SK-N-SH (cell line): ENCODE results near the gene HNRNPA1. TPM values are rescaled to one million over a fixed set of nuclear protein-coding genes. Genes with fewer than 3 reads are reported as not detected.

ENCODE experiments used
- CTCF ChIA-PET: fragments of 300-600, 350-600 bp; formaldehyde crosslinking; extraction: SDS; loops from one replicate; lab custom pipeline; 2021; lab: Yijun Ruan, JAX
- POLR2A ChIA-PET: fragments of 350-600 bp; sonication (Branson Sonifier 250); formaldehyde crosslinking; extraction: SDS; loops from one replicate; lab custom pipeline; 2020; ENCODE audit warnings: antibody characterized with exemption, inconsistent platforms; lab: Yijun Ruan, JAX
- DNase-seq: peaks from one replicate; pipeline ENCODE4 v3.0.0; 2012
- H2AFZ ChIP-seq: fragments of 200-600 bp; sonication (generic); 2 replicates; pipeline ENCODE4 v1.8.1; 2016; ENCODE audit warnings: antibody characterized with exemption, mild to moderate bottlenecking, low read depth
- H3F3A ChIP-seq: fragments of 200-600 bp; sonication (generic); replicated peaks from 2 replicates; pipeline ENCODE3; 2016; ENCODE audit warnings: antibody characterized with exemption, mild to moderate bottlenecking; ENCODE audit not compliant: insufficient read depth
- H3K27ac ChIP-seq, 2 experiments: fragments of 200-500 bp in 1 of 2; fragments of 200-600 bp in 1 of 2; sonication (Bioruptor generic) in 1 of 2; sonication (generic), shearing (Covaris generic) in 1 of 2; 2 replicates each; pipeline versions ENCODE4 v1.5.1 to v1.6.1; 2014 to 2016; ENCODE audit warnings: low read depth in 2 of 2, inconsistent platforms in 1 of 2, low read length in 1 of 2, mild to moderate bottlenecking in 1 of 2, mixed read lengths in 1 of 2
- H3K27me3 ChIP-seq: fragments of 200-600 bp; sonication (generic), shearing (Covaris generic); 2 replicates; pipeline ENCODE4 v1.6.1; 2016; ENCODE audit warnings: mixed run types; ENCODE audit not compliant: insufficient read depth
- H3K36me3 ChIP-seq, 2 experiments: fragments of 200-500 bp in 1 of 2; fragments of 200-600 bp in 1 of 2; sonication (Bioruptor generic) in 1 of 2; sonication (generic) in 1 of 2; replicated peaks in 1 of 2; 2 replicates each; pipeline versions ENCODE3 to v1.5.1; 2014 to 2016; ENCODE audit warnings: low read length in 1 of 2, mild to moderate bottlenecking in 1 of 2; ENCODE audit not compliant: insufficient read depth in 2 of 2, control insufficient read depth in 1 of 2
- H3K4me1 ChIP-seq, 2 experiments: fragments of 200-500 bp in 1 of 2; fragments of 200-600 bp in 1 of 2; sonication (Bioruptor generic) in 1 of 2; sonication (generic), shearing (Covaris generic) in 1 of 2; 2 replicates each; pipeline versions ENCODE4 v1.5.1 to v1.6.1; 2014 to 2016; ENCODE audit warnings: low read depth in 1 of 2, low read length in 1 of 2, mixed run types in 1 of 2; ENCODE audit not compliant: insufficient read depth in 2 of 2, control insufficient read depth in 1 of 2
- H3K4me2 ChIP-seq: fragments of 200-600 bp; sonication (generic), shearing (Covaris generic); 2 replicates; pipeline ENCODE4 v1.6.1; 2017; ENCODE audit warnings: mixed run types
- H3K4me3 ChIP-seq, 2 experiments: fragments of 200-500 bp in 1 of 2; fragments of 200-600 bp in 1 of 2; sonication (Bioruptor generic) in 1 of 2; sonication (generic), shearing (Covaris generic) in 1 of 2; 2 replicates each; pipeline versions ENCODE4 v1.5.1 to v1.8.1; 2014 to 2016; ENCODE audit warnings: low read depth in 2 of 2, inconsistent platforms in 1 of 2, low read length in 1 of 2, mild to moderate bottlenecking in 1 of 2, mixed read lengths in 1 of 2, moderate library complexity in 1 of 2
- H3K79me2 ChIP-seq: fragments of 200-600 bp; sonication (generic); 2 replicates; pipeline ENCODE4 v1.8.1; 2017; ENCODE audit warnings: mild to moderate bottlenecking; ENCODE audit not compliant: insufficient read depth
- H3K9ac ChIP-seq: fragments of 200-600 bp; sonication (generic); 2 replicates; pipeline ENCODE4 v1.6.1; 2017; ENCODE audit warnings: mixed run types
- H3K9me2 ChIP-seq: fragments of 200-600 bp; sonication (generic); 2 replicates; pipeline ENCODE4 v1.6.1; 2017; ENCODE audit warnings: mixed run types
- H3K9me3 ChIP-seq: fragments of 200-600 bp; sonication (generic); 2 replicates; pipeline ENCODE4 v1.6.1; 2017; ENCODE audit warnings: mixed run types, mild to moderate bottlenecking, moderate library complexity
- H4K20me1 ChIP-seq: fragments of 200-600 bp; sonication (generic); 2 replicates; pipeline ENCODE4 v1.6.1; 2017; ENCODE audit warnings: mild to moderate bottlenecking, mixed run types; ENCODE audit not compliant: insufficient read depth
- NFIC ChIP-seq: IDR thresholded peaks from 2 replicates; pipeline ENCODE4 v1.4.0; 2012; ENCODE audit warnings: borderline replicate concordance
- RAD21 ChIP-seq: IDR thresholded peaks from 2 replicates; pipeline ENCODE4 v1.6.1; 2012; ENCODE audit warnings: mild to moderate bottlenecking, low read length
- RFX5 ChIP-seq: IDR thresholded peaks from 2 replicates; pipeline ENCODE4 v1.6.1; 2012; ENCODE audit warnings: mild to moderate bottlenecking, improper control_type of control experiment, low read length
- RXRA ChIP-seq: IDR thresholded peaks from 2 replicates; pipeline ENCODE4 v1.4.0; 2012; ENCODE audit warnings: low read depth, mild to moderate bottlenecking, borderline replicate concordance
- SIN3A ChIP-seq: IDR thresholded peaks from 2 replicates; pipeline ENCODE4 v1.6.1; 2012; ENCODE audit warnings: low read depth, mild to moderate bottlenecking, low read length, moderate library complexity, borderline replicate concordance
- TEAD4 ChIP-seq: IDR thresholded peaks from 2 replicates; pipeline ENCODE4 v1.4.0; 2012; ENCODE audit warnings: mild to moderate bottlenecking, borderline replicate concordance; ENCODE audit not compliant: insufficient read depth
- YY1 ChIP-seq: IDR thresholded peaks from 2 replicates; pipeline ENCODE4 v1.4.0; 2012; ENCODE audit warnings: low read depth, mild to moderate bottlenecking
- WGBS: methylation state at CpG from one replicate; pipeline ENCODE4 v1.1.6; 2017; ENCODE audit warnings: low lambda C conversion rate; 5-methylcytosine and 5-hydroxymethylcytosine counted together
- polyA plus RNA-seq, 3 experiments: library from polyadenylated mRNA; depleted of rRNA; stranded (reverse); fragments of >200 nt; gene quantifications; 2 replicates each; pipeline ENCODE4 v1.2.3, GENCODE V29; 2012
- TF ChIP-seq, protein P1 (sequence below): IDR thresholded peaks from 2 replicates; pipeline ENCODE4 v1.4.0; 2012; ENCODE audit warnings: low read depth
- TF ChIP-seq, protein P2 (sequence below): IDR thresholded peaks from 2 replicates; pipeline ENCODE4 v1.4.0; 2012; ENCODE audit warnings: low read depth, borderline replicate concordance
- TF ChIP-seq, protein P3 (sequence below): IDR thresholded peaks from 2 replicates; pipeline ENCODE4; 2012
- TF ChIP-seq, protein P4 (sequence below): fragments of 200-600 bp; sonication (generic); IDR thresholded peaks from 2 replicates; pipeline ENCODE4 v1.6.1; 2017; ENCODE audit warnings: antibody characterized with exemption, mild to moderate bottlenecking, moderate library complexity

The HNRNPA1 gene
- polyA plus RNA-seq, 1 of the 3 experiments (the other 2 are of a cell fraction) = 773 TPM

DNA sequence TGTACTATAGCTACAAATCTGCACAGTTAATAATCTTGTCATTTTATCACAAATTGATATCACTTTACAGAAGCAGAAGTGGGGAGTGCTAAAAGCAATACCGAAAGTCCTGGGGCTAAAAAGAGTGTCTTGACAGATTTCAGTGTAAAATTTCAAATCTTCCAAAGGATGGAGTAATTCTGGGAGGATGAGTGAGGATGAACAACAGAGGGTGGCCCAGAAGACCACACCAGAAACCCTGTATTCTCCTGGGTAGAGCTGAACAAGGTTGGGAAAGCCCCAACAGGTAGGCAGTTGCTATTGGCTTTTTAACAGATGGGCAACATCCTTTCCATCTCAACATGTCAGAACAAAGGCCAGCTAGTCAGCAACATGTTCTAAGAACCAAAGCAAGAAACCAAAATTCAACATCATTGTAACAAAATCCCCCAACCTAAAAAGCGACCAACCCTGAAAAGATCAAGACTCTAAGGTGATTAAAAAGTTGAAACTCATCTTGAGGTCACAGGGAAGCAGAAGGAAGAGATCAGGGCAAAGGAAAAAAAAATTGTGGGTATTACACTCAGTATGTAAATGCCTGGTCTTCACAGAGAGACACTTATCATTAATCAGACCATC lies 39.4 kb upstream of the HNRNPA1 start:
- no peak overlapping the region for H3K4me3 ChIP-seq
- H3F3A ChIP-seq = peaks cover 16% of the 10 kb centered on the region

DNA sequence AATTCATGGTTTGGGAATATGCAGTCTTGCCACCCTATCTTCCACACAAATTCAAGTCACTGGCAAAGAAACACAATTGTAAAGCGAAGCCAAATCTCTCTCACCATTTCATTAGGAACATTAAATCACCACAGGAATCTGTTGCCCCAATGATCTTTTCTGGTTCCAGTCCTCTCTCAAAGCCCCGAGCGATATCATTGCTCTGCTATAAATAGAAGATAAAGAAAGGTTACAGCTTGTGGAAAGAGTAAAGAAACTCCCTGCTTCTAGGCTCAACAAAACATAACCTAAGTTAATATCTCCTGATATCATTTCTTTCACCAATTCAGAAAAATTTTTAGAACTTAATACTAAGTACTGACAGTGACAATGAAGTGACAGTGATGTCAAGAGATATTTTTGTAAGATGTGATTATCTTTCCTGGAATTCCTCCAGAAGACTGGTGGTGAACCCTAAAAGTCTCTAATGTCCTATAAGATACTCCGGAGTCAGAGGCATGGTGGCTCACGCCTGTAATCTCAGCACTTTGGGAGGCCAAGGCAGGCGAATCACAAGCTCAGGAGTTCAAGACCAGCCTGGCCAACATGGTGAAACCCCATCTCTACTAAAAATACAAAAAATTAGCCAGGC lies 34.4 kb upstream of the HNRNPA1 start:
- no peak for DNase-seq
- H3K4me3 ChIP-seq = no peak overlapping the region
- no peaks in the 10 kb centered on the region for H3K4me1 ChIP-seq
- H2AFZ ChIP-seq = no peak overlapping the region
- no peaks in the 10 kb centered on the region for H3K9me3 ChIP-seq
- no peaks in the 10 kb centered on the region for H3K27me3 ChIP-seq
- H3K4me2 ChIP-seq = no peak overlapping the region
- H3K9ac ChIP-seq = no peak overlapping the region
- ChIA-PET POLR2A (no interaction called here), CTCF (interaction anchor here (0.7 to 1.2 kb wide), 3 partner anchors 10 to 79 kb away, joined by 3 to 4 read pairs (median 3); partner anchors contain the start of gene COPZ1)
- no peak overlapping the region for H3K27ac ChIP-seq
- no peaks in the 10 kb centered on the region for H3K9me2 ChIP-seq
- peaks cover 11% of the 10 kb centered on the region for H3F3A ChIP-seq
- TF ChIP-seq TEAD4 = no peak
- TF ChIP-seq, protein P1, sequence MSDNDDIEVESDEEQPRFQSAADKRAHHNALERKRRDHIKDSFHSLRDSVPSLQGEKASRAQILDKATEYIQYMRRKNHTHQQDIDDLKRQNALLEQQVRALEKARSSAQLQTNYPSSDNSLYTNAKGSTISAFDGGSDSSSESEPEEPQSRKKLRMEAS = no peak
- no peak for TF ChIP-seq YY1
- TF ChIP-seq NFIC = no peak
- TF ChIP-seq, protein P2, sequence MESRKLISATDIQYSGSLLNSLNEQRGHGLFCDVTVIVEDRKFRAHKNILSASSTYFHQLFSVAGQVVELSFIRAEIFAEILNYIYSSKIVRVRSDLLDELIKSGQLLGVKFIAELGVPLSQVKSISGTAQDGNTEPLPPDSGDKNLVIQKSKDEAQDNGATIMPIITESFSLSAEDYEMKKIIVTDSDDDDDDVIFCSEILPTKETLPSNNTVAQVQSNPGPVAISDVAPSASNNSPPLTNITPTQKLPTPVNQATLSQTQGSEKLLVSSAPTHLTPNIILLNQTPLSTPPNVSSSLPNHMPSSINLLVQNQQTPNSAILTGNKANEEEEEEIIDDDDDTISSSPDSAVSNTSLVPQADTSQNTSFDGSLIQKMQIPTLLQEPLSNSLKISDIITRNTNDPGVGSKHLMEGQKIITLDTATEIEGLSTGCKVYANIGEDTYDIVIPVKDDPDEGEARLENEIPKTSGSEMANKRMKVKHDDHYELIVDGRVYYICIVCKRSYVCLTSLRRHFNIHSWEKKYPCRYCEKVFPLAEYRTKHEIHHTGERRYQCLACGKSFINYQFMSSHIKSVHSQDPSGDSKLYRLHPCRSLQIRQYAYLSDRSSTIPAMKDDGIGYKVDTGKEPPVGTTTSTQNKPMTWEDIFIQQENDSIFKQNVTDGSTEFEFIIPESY = no peak
- TF ChIP-seq, all 33 proteins: peak for 0
- peaks cover 24 to 66% of the 10 kb centered on the region in 2 experiments for H3K36me3 ChIP-seq
- no peaks in the 10 kb centered on the region for H4K20me1 ChIP-seq
- WGBS = 93% methylated on average over 6 of the region's 6 CpGs
- H3K79me2 ChIP-seq = peaks cover 65% of the 10 kb centered on the region

More for the DNA sequence above, 39.4 kb upstream of the HNRNPA1 start:
- CTCF ChIA-PET = interaction anchor here (0.7 to 3.3 kb wide), 8 partner anchors 10 to 128 kb away, joined by 3 to 24 read pairs (median 6); no protein-coding TSS in a partner anchor
- no peak overlapping the region for H3K27ac ChIP-seq
- no peaks in the 10 kb centered on the region for H3K4me1 ChIP-seq
- POLR2A ChIA-PET = no interaction called here
- H3K79me2 ChIP-seq = peaks cover 35% of the 10 kb centered on the region
- 88% methylated on average over 2 of the region's 2 CpGs for WGBS
- peaks cover 50 to 77% of the 10 kb centered on the region in 2 experiments for H3K36me3 ChIP-seq
- H4K20me1 ChIP-seq = no peaks in the 10 kb centered on the region
- no peaks in the 10 kb centered on the region for H3K9me3 ChIP-seq
- no peak overlapping the region for H3K4me2 ChIP-seq
- no peaks in the 10 kb centered on the region for H3K27me3 ChIP-seq
- no peak overlapping the region for H3K9ac ChIP-seq
- no peaks in the 10 kb centered on the region for H3K9me2 ChIP-seq
- DNase-seq = no peak
- TF ChIP-seq RFX5 (no peak), RXRA (no peak), RAD21 (no peak), TEAD4 (no peak), SIN3A (no peak)
- TF ChIP-seq, protein P3, sequence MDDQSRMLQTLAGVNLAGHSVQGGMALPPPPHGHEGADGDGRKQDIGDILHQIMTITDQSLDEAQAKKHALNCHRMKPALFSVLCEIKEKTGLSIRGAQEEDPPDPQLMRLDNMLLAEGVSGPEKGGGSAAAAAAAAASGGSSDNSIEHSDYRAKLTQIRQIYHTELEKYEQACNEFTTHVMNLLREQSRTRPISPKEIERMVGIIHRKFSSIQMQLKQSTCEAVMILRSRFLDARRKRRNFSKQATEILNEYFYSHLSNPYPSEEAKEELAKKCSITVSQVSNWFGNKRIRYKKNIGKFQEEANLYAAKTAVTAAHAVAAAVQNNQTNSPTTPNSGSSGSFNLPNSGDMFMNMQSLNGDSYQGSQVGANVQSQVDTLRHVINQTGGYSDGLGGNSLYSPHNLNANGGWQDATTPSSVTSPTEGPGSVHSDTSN = no peak
- TF ChIP-seq, protein P4, sequence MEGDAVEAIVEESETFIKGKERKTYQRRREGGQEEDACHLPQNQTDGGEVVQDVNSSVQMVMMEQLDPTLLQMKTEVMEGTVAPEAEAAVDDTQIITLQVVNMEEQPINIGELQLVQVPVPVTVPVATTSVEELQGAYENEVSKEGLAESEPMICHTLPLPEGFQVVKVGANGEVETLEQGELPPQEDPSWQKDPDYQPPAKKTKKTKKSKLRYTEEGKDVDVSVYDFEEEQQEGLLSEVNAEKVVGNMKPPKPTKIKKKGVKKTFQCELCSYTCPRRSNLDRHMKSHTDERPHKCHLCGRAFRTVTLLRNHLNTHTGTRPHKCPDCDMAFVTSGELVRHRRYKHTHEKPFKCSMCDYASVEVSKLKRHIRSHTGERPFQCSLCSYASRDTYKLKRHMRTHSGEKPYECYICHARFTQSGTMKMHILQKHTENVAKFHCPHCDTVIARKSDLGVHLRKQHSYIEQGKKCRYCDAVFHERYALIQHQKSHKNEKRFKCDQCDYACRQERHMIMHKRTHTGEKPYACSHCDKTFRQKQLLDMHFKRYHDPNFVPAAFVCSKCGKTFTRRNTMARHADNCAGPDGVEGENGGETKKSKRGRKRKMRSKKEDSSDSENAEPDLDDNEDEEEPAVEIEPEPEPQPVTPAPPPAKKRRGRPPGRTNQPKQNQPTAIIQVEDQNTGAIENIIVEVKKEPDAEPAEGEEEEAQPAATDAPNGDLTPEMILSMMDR = no peak
- TF ChIP-seq, all 33 proteins: peak for 0
- no peak overlapping the region for H2AFZ ChIP-seq
